NOMO-1 (cell line): ENCODE data around the gene ZNF606.
"Not testable (repeated sequence)": the region's sequence is repeated elsewhere in the genome, so short reads cannot be mapped to it uniquely, and the experiment has no call there.

ENCODE experiments used
- DNase-seq, 2 experiments: peaks; one replicate each; lab custom pipeline; 2025; ENCODE audit not compliant: unreplicated experiment in 2 of 2; lab: John Stamatoyannopoulos, UW

The ZNF606 gene

DNA sequence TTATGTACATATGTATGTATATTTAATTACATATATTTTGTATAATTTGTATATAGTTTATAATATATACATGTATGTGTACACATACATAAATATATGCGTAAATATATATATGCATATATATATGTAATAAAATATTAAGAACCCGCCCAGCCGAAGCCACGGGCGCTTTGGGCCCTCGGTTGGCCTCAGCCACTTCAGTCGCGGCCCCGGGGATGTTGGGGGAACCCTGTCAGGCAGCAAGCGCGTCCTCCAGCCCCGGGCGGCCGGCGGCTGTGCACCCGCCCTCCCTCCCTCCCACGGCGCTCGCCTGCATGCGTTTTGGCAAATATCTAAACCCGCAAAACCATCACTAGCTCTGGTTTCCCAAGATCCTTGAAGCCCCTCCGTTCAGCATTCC is 7.9 kb upstream of the ZNF606 start:
- no peak for DNase-seq

DNA sequence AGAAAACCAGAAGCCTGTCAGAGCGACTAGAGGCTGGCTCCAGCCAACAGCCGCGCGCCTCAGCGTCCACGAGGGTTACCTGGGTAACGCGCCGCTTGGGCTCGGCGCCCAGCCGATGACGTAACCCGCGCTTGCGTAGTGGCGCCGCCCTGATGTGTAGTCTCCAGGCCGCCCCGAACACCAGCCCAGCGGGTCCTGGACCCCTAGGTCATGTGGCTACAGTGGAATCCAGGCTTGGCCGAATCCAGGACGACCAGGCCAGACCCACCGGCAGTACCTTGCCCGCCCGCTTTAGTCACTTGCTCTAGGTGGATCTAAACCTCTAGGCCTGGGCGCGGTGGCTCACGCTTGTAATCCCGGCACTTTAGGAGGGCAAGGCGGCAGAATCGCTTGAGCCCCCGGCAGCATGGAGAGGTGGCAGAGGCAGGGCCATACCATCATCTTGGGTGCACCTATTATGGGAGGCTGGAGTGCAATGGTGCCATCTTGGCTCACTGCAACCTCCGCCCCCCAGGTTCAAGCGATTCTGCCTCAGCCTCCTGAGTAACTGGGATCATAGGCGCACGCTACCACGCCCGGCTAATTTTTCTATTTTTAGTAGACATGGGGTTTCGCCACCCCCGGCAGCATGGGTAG is 7.2 kb upstream of the ZNF606 start:
- DNase-seq = no peak

DNA sequence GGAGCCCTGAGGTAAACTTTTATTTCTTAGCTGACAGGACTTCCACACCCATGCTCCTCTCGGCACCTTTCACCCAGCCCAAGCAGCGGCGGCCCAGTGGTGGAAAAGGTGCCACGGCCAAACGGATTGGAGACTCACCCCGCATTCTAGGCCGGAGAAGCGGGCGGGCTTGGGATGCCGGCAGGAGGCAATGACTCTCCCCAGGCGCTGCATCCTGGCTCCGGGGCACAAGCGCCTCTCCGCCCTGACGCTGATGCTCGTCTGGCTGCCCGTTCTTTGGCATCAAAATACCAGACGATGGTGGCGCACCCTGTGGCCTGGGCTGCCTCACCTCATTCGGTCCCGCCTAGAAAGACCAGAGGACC is 6.7 kb upstream of the ZNF606 start:
- no peak for DNase-seq

DNA sequence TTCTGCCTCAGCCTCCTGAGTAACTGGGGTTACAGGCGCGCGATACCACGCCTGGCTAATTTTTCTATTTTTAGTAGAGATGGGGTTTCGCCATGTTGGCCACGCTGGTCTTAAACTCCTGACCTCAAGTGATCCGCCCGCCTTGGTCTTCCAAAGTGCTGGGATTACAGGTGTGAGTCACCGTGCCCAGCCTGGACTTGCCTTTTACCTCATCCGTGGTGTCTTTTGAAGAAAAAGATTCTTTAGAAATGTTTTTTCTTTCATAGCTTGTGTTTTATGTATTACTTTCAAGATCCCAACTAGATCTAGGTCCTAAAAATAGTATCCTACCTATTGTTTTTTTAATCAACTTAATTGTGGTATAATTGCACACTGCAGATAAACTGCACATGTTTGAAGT is 6.3 kb upstream of the ZNF606 start:
- not testable (repeated sequence) for DNase-seq

DNA sequence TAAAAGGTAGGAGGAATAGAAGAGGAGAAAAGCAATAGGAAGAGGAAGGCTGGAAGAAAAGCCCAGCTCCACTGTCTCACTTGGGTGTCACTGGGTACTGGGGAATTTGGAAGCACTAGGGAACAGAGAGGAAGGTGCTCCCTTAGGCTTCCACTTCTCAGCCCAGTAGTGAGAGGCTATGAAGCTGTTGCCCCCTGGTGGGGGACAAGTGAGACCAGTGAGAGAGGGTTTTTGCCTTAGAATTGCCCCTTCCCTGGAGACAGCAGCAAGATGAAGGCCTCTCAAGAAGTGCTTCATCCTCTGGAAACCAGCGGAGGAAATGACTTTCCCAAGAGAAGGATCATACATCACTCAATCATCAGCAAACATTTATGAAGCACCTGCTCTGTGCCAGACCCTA is 4.7 kb upstream of the ZNF606 start:
- no peak for DNase-seq

DNA sequence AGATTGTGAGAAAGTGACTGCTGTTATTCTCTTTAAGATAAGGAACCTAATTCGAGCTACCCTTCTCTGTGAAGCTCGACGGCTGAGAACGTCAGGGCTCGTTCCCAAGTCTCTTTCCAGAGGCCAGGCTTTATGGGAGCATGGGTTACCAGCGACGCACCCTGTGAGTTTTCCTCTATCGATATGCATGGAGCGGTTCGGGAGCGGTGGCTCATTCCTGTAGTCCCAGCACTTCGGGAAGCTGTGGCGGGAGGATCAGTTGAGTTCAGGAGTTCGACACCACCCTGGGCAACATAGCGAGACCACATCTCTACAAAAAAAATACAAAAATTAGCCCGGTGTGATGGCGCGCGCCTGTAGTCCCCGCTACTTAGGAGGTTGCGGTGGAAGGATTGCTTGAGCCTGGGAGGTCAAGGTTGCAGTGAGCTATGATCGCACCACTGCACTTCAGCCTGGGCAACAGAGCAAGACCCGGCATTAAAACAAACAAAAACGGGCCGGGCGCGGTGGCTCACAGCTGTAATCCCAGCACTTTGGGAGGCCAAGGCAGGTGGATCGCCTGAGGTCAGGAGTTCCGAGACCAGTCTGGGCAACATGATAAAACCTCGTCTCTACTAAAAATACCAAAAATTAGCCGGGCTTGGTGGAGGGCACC is 681 bp upstream of the ZNF606 start:
- DNase-seq = no peak

DNA sequence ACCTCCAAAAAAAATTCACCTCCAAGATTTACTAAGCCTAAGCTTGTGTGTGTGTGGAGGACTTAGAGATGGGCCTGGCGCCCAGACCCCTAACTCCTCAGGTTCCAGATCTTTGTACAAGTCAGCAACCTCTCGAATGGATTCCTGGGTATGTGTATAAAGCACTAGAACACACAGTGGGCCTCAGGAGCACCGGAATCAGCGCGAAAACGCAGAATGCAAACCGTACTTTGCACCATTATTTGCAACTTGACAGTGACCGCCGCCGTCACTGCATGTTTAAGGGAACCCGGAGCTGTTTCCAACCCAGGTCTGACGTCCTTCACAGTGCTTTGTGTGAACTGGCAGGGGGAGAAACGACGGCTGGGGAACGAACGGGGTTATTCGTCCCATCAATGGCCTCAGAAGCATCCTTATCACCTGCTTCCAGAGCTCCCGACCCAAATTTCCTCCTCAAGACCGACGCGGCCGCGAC is 688 bp downstream of the ZNF606 start:
- DNase-seq = peak; percentile 27 to 36

DNA sequence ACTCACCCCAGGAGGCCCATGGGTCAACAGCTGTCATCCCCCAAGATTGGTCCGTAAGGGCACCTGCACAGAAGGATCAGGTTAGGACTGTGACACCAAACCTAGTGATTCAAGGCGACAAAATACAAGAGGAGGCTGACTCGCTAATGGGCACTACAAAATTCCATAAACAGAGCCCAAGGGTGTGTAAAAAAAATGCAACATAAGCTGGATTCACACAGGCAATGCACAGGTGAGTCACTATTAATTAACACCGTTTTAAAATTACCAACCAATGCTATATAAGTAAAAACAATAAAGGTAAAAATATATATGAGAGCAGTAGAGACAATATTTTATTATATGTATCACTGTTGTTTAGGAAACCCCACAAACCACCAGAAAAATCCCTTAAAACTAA is 1.9 kb downstream of the ZNF606 start:
- no peak for DNase-seq

DNA sequence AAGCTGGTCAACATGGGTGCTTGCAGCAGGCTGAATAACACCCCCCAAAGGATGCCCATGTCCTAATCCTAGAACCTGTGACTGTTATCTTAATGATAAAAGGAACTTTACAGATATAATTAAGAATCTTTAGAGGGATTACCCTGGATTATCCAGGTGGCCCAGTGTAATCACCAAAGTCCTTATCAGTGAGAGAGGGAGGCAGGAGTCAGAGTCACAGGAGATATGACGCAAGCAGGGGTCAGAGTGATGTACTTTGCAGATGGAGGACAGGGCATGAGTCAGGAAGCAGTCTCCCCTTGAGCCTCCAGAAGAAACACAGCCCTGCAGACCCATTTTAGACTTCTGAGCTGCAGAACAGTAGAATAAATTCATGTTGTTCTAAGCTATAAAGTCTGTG is 9.8 kb downstream of the ZNF606 start:
- DNase-seq = no peak

DNA sequence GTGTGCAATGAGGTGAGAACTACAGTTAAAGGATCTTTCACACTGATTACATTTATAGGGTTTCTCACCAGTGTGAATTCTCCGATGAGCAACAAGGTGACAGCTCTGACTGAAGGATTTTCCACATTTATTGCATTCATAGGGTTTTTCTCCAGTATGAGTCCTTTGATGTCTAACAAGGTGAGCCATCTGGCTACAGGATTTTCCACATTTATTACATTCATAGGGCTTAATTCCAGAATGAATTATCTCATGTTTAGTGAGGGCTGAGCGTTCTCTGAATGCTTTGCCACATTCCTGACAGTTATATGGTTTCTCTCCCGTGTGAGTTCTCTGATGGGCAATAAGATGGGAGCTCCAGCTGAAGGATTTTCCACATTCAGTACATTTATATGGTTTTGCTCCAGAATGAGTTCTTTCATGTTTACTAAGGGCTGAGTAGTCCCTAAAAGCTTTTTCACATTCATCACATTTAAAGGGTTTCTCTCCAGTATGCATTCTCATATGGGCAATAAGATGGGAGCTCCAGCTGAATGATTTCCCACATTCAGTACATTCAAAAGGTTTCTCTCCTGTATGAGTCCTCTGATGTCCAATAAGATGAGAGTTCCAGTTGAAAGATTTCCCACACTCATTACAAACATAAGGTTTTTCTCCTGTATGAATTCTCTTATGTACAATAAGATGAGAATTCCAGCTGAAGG is 23.9 kb downstream of the ZNF606 start:
- no peak for DNase-seq

DNA sequence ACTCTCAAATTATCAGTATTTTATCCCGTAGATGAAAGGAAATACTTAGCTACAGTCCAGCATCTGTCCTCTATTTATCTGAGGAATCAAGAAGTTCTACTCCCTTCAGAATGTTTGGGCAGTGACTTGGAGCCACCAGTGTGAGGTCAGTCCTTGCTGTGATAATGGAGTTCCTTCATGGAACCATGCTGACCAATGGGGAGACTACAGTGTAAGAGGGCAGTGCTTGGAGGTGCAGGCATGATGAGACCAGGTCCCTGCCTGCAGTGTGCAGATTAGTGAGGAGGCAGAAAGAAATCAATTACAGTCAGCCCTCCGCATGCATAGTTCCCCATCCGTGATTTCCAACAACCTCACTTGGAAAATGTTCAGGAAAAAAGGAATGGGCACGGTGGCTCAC is 28.2 kb downstream of the ZNF606 start, which contains the start of gene C19orf18:
C19orf18 (minus strand) TSS at position 101 of the 400 bp plus-strand sequence. CDS start 102 bp downstream, outside the sequence.
- no peak for DNase-seq

DNA sequence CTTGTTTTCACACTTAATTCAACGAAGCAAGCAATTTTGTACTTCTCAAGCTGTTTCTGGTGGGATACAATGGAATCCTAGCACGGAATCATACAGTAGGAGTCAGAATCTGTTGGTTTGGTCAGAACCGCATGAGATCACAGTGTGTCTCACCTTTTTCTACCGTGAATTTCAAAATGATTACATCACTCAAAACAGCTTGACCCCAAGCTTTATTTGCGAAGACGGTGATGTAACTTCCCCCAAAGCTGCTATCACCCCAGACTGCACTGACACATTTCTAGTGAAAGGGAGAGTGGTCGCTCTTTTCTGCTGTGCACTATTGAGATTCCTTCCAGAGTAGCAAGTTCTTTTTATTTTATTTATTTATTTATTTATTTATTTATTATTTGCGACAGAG is 37.9 kb downstream of the ZNF606 start:
- no peak for DNase-seq

DNA sequence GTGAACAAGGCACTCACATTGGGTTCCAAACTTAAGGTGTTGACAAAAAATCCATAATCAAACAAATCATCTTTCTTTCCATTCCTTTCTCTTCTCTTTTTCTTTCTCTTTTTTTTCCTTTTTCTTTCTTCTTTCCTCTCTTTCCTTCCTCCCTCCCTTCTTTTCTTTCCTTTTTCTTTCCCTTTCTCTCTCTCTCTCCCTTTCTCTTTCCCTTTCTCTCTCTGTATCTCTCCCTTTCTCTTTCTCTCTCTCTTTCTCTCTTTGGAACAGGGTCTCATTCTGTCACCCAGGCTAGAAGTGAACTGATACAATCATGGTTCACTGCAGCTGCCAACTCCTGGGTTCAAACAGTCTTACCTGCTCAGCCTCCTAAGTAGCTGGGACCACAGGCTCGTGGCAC is 40.8 kb downstream of the ZNF606 start:
- no peak for DNase-seq

DNA sequence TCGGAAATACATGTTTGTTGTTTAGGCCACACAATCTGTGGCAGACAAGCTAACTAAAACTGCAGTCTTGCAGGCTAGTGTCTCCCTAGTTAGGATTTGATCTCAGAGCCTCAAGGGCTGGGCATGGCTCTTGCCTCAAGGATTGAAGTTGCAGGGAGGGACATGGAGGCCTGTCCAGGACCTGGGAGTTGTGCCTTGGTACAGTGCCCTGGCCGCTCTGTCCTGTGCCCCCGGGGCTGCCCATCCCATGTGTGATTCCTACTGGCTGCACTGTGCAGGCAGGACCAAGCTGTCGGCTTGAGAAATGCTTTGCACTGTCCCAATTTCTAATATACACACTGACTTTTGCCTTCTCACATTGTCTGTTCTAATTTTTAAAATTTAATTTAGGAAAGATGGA is 47.6 kb downstream of the ZNF606 start:
- DNase-seq = no peak

DNA sequence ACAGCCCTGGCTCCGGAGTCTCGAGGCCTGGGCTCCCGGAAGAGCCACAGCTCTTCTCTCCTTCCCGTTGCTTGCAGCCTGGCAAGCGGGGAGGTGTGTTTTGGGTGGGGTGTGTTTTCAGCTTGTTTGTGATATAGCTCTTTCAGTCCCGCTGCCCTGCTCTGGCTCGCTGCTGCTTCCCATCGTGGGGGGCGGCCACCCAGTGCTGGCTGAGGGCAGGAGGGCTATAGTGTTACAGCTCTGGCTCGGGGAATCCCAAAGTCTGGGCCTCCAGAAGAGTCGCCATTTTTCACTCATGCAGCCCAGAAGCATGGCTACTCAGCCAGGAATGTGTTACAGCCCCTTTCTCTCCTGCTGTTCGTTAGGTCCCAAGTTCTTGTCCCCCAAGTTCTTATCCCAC is 52.9 kb downstream of the ZNF606 start:
- DNase-seq = no peak

DNA sequence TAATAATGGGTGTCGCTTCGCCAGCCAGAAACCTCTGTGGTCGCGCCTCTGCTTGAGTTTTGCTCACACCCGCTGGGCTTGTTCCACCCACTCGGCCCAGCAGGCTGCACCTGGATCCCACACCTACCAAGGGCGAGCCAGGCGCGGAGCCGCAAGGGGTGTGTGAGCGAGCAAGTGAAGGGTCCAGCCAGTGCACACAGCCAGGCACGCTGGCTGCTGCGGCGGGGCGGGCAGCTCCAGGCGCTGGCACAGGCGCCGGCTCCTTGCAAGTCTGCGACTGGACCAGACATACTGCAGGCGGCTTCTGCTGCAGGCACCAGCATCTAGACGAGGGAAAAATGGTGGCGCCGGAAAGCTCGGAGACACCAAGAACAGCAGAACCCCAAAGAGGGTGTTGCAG is 53.3 kb downstream of the ZNF606 start:
- DNase-seq = no peak

DNA sequence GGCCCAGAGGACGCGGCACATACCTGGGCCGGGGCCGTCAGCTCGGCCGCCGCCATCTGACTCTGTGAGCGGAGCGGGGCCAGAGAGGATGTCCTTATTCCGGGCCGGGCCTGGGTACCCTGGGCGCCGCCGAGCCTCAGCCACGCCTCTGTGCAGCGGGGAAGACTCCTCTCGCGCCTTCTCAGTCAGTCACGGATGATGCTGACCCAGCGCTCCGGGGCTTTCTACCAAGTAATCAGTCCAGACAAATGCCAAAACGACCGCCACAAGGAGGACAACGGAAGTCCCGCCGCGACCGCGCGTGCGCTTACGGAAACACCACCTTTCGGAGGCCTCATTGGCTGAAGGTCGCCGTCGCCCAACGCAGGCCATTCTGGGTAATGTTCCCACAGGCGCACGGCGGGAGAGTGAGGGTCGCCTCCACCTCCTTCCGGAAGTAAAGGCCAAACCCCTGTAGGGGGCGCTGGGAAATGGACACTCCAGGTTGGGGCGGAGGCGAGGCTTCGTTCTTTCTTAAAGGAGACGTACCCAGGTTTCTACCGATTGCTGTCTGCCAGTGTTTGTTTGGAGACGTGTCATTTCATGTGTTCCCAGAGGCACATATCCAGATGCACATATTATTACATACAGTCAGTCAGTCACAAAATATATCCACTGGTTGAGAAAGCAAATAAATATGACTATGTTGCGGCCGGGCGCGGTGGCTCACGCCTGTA is 55.0 kb downstream of the ZNF606 start, which contains the start of gene ZNF256:
ZNF256 (minus strand) TSS at position 288 of the 716 bp plus-strand sequence; CDS start at position 56, 232 bp downstream.
- peak; percentile 79 to 87 for DNase-seq

DNA sequence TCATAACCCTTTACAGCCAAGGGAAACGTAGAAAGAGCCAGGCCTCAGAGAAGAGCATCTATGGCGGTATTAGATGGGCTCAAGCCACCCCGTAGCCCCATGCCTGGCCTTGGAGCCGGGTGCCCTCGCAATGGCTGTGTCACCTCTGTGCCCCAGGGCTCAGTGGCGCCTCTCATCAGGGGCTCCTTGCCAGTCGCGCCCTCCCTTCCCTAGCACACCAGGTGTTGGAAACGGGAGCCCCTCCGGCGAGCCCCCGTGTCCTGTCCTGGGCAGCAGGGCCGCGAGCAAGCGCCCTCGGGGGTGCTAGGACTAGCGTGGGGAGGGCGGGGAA is 55.6 kb downstream of the ZNF606 start:
- no peak for DNase-seq

DNA sequence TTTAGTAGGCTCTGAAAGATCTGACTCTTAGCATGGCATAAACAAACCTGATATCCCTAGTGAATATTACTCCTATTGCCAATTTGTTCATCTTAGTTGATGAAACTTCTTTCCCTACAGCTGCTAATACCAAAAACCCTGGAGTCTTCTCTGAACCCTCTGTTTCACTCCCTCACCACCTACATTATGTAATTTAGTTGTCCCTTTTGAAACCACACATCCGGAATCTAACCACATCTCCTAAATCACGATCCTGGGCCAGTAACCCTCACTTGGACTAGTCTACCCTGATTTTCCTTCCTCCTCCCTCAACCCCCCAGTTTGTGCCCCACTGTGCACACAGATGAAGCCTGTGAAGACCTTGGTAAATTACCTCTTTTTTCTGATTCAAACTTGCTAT is 56.3 kb downstream of the ZNF606 start:
- peak in 1 of 2 experiments; percentile 3 for DNase-seq

DNA sequence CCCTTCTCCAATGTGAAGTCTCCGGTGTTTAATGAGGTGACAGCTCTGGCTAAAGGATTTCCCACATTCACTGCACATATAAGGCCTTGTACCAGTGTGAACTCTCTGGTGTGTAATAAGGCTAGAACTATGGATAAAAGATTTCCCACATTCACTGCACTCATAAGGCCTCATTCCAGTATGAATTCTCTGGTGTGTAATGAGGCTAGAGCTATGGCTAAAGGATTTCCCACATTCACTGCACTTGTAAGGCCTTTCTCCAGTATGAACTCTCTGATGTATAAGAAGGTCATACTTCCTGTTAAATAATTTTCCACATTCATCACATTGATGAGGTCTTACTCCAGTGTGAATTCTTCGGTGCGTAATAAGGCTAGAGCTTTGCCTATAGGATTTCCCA is 61.0 kb downstream of the ZNF606 start:
- DNase-seq = no peak

DNA sequence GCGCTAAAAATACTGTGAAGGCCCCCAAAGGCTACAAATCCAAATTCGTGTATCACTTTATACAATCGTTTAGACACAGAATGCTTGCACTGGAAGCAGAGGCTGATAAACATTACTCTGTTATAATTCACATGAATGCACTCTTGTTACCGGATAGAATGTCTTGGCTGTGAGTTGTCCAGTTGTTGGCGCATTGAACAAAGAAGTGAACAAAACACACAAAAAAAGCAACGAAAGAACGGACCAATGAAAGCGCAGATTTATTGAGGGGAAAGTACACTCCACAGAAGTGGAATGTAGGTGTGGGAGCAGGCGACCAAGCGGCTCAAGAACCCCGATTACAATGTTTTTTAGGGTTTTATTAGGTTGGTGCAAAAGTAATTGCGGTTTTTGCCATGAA is 66.9 kb downstream of the ZNF606 start:
- DNase-seq = no peak
